Measurements from ENCODE around the gene AHNAK.
"Not testable (repeated sequence)": the region's sequence is repeated elsewhere in the genome, so short reads cannot be mapped to it uniquely, and the experiment has no call there.

DNA sequence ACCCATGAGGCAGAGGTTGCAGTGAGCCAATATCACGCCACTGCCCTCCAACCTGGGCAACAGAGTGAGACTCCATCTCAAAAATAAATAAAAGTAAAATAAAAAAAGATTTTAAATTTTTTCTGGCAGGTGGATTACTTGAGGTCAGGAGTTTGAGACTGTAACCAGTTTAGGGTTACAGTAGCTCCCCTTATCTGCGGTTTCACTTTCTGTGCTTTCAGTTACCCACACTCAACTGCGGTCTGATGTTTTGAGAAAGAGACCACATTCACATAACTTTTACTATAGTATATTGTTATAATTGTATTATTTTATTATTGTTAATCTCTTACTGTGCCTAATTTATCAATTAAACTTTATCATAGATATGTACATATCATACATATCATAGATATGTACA, 160.5 kb downstream of the AHNAK start:
- not testable (repeated sequence) for TF ChIP-seq ARNTL (CRISPR knock-in tag; IDR thresholded peaks at IDR 0.05; ENCODE audit: borderline replicate concordance, low read depth); CSDC2 (CRISPR knock-in tag; IDR thresholded peaks at IDR 0.05); OSR1 (CRISPR knock-in tag; IDR thresholded peaks at IDR 0.05); GLIS3 (CRISPR knock-in tag; IDR thresholded peaks at IDR 0.05); ZNF70 (CRISPR knock-in tag; IDR thresholded peaks at IDR 0.05); SNAI2 (CRISPR knock-in tag; IDR thresholded peaks at IDR 0.05)
- TF ChIP-seq, protein P1, sequence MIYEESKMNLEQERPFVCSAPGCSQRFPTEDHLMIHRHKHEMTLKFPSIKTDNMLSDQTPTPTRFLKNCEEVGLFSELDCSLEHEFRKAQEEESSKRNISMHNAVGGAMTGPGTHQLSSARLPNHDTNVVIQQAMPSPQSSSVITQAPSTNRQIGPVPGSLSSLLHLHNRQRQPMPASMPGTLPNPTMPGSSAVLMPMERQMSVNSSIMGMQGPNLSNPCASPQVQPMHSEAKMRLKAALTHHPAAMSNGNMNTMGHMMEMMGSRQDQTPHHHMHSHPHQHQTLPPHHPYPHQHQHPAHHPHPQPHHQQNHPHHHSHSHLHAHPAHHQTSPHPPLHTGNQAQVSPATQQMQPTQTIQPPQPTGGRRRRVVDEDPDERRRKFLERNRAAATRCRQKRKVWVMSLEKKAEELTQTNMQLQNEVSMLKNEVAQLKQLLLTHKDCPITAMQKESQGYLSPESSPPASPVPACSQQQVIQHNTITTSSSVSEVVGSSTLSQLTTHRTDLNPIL (CRISPR knock-in tag; IDR thresholded peaks at IDR 0.05; ENCODE audit: low read depth), result not testable (repeated sequence)
- TF ChIP-seq, protein P2, sequence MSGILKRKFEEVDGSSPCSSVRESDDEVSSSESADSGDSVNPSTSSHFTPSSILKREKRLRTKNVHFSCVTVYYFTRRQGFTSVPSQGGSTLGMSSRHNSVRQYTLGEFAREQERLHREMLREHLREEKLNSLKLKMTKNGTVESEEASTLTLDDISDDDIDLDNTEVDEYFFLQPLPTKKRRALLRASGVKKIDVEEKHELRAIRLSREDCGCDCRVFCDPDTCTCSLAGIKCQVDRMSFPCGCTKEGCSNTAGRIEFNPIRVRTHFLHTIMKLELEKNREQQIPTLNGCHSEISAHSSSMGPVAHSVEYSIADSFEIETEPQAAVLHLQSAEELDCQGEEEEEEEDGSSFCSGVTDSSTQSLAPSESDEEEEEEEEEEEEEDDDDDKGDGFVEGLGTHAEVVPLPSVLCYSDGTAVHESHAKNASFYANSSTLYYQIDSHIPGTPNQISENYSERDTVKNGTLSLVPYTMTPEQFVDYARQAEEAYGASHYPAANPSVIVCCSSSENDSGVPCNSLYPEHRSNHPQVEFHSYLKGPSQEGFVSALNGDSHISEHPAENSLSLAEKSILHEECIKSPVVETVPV (CRISPR knock-in tag; IDR thresholded peaks at IDR 0.05), result not testable (repeated sequence)

Data from SK-N-SH treated with all-trans-retinoic acid at 6 μM for 48 hours (cell line).